G401 (cell line): ENCODE results near the gene ARV1. TPM values are rescaled to one million over a fixed set of nuclear protein-coding genes. Genes with fewer than 3 reads are reported as not detected.
"Not testable (repeated sequence)": the region's sequence is repeated elsewhere in the genome, so short reads cannot be mapped to it uniquely, and the experiment has no call there.

Experiments used
- DNase-seq: peaks from one replicate; pipeline ENCODE4 v3.0.0-alpha.2; 2015; ENCODE audit warnings: low spot score
- in situ Hi-C: cut with HindIII; loops from 2 replicates; pipeline ENCODE4 v1.10.0; 2016; ENCODE audit warnings: low sequenced_read_pairs, mixed read lengths
- total RNA-seq: library from RNA; depleted of rRNA; stranded (reverse); fragments of >200 nt; shearing (Covaris generic); gene quantifications from 2 replicates; pipeline ENCODE4 v1.2.3, GENCODE V29; 2014; rRNA removed

Gene ARV1
- total RNA-seq, 1 experiment from 2014 or later = 12.2 TPM

- in situ Hi-C loops = no loop called here
- no peak for DNase-seq
These were observed 60.5 kb downstream of the ARV1 start for GRCh38 chr1:231039161-231040018.

- in situ Hi-C loops = no loop called here
- DNase-seq = no peak
These were observed 61.3 kb downstream of the ARV1 start, which contains the start of gene FAM89A for GRCh38 chr1:231040019-231040799. TSS of gene FAM89A (minus strand) at chr1:231040254. CDS start at chr1:231040211, 43 bp downstream.

GRCh38 chr1:231040800-231041718, 62.2 kb downstream of the ARV1 start:
- in situ Hi-C loops = no loop called here
- no peak for DNase-seq

GRCh38 chr1:231041719-231042261, 62.9 kb downstream of the ARV1 start:
- in situ Hi-C loops = no loop called here
- DNase-seq = no peak

GRCh38 chr1:231044588-231044987, 65.7 kb downstream of the ARV1 start:
- in situ Hi-C loops = no loop called here
- DNase-seq = no peak

GRCh38 chr1:231045286-231045685, 66.4 kb downstream of the ARV1 start:
- in situ Hi-C loops = no loop called here
- no peak for DNase-seq

- in situ Hi-C loops = not testable (repeated sequence)
These were observed 67.2 kb downstream of the ARV1 start for GRCh38 chr1:231045921-231046729.

GRCh38 chr1:231046730-231047395, 68.0 kb downstream of the ARV1 start:
- DNase-seq = no peak
- in situ Hi-C loops = no loop called here

More at GRCh38 chr1:231045921-231046729, 67.2 kb downstream of the ARV1 start:
- DNase-seq = not testable (repeated sequence)

- DNase-seq, in situ Hi-C loops: not testable (repeated sequence)
These were observed 68.6 kb downstream of the ARV1 start for GRCh38 chr1:231047529-231047928.

- DNase-seq, in situ Hi-C loops: not testable (repeated sequence)
These were observed 69.5 kb downstream of the ARV1 start for GRCh38 chr1:231048419-231048818.

- in situ Hi-C loops = no loop called here
These were observed 70.5 kb downstream of the ARV1 start for GRCh38 chr1:231049121-231049979.

More at GRCh38 chr1:231049121-231049979, 70.5 kb downstream of the ARV1 start:
- DNase-seq = no peak

Other genes starting within 250 kb of the ARV1 start
- gene CAPN9, start 231.7 kb upstream of the ARV1 start, total RNA-seq = 0.20 TPM in 1 of 2 replicates, not detected in the other
- 22.6 and 35.6 TPM in 2 replicates for gene C1orf198, start 110.6 kb upstream of the ARV1 start, total RNA-seq
- 3.5 and 14.8 TPM in 2 replicates for gene TTC13, start 233 bp upstream of the ARV1 start, total RNA-seq
- gene FAM89A, start 61.2 kb downstream of the ARV1 start, total RNA-seq = 0.74 and 3.1 TPM in 2 replicates
- gene TRIM67, start 183.0 kb downstream of the ARV1 start, total RNA-seq = not detected in 2 replicates